OCI-LY1 (cell line): ENCODE results near the gene HDAC11.

Experiments
- H2AFZ ChIP-seq: fragments of 200-600 bp; sonication (generic), shearing (Covaris generic); 2 replicates; pipeline ENCODE4 v1.6.0; 2014; ENCODE audit warnings: antibody characterized with exemption, mild to moderate bottlenecking, low read length
- H3F3A ChIP-seq: fragments of 200-600 bp; sonication (generic), shearing (Covaris generic); 2 replicates; pipeline ENCODE4 v1.6.0; 2014; ENCODE audit warnings: mild to moderate bottlenecking, antibody characterized with exemption, low read length, moderate library complexity; ENCODE audit not compliant: insufficient read depth
- H3K27ac ChIP-seq: fragments of 200-600 bp; sonication (generic); 2 replicates; pipeline ENCODE4 v1.5.1; 2014; ENCODE audit warnings: low read length, mixed run types, mild to moderate bottlenecking, low read depth; ENCODE audit not compliant: poor library complexity, severe bottlenecking
- H3K27me3 ChIP-seq: fragments of 200-600 bp; sonication (generic); 2 replicates; pipeline ENCODE4 v1.6.0; 2014; ENCODE audit warnings: antibody characterized with exemption, mild to moderate bottlenecking, low read length, moderate library complexity; ENCODE audit not compliant: insufficient read depth
- H3K36me3 ChIP-seq: fragments of 200-600 bp; sonication (generic); 2 replicates; pipeline ENCODE4 v1.6.1; 2014; ENCODE audit warnings: mild to moderate bottlenecking, antibody characterized with exemption, low read length, moderate library complexity, mixed read lengths; ENCODE audit not compliant: insufficient read depth
- H3K4me1 ChIP-seq: fragments of 200-600 bp; sonication (generic); 2 replicates; pipeline ENCODE4 v1.5.1; 2014; ENCODE audit warnings: mild to moderate bottlenecking, low read length, moderate library complexity; ENCODE audit not compliant: insufficient read depth, severe bottlenecking
- H3K4me2 ChIP-seq: fragments of 200-600 bp; sonication (generic), shearing (Covaris generic); 2 replicates; pipeline ENCODE4 v1.6.1; 2014; ENCODE audit warnings: low read length
- H3K4me3 ChIP-seq: fragments of 200-600 bp; sonication (generic); 2 replicates; pipeline ENCODE4 v1.5.1; 2014; ENCODE audit warnings: low read length, low read depth, mild to moderate bottlenecking, mixed read lengths; ENCODE audit not compliant: poor library complexity, severe bottlenecking
- H3K79me2 ChIP-seq: fragments of 200-600 bp; shearing (Covaris generic); 2 replicates; pipeline ENCODE4 v1.6.1; 2016; ENCODE audit warnings: mixed run types, low read length, mixed read lengths; ENCODE audit not compliant: insufficient read depth
- H3K9ac ChIP-seq: fragments of 200-600 bp; sonication (generic), shearing (Covaris generic); 2 replicates; pipeline ENCODE4 v1.6.1; 2014; ENCODE audit warnings: mild to moderate bottlenecking, low read length, mixed read lengths
- H3K9me2 ChIP-seq: fragments of 200-600 bp; sonication (generic), shearing (Covaris generic); 2 replicates; pipeline ENCODE4 v1.6.1; 2014; ENCODE audit warnings: low read depth, mild to moderate bottlenecking, low read length, mixed read lengths
- H3K9me3 ChIP-seq: fragments of 200-600 bp; shearing (Covaris generic); 2 replicates; pipeline ENCODE4 v1.6.1; 2014; ENCODE audit warnings: low read length, mixed read lengths
- H4K20me1 ChIP-seq: fragments of 200-600 bp; sonication (generic), shearing (Covaris generic); 2 replicates; pipeline ENCODE4 v1.6.0; 2016; ENCODE audit warnings: mild to moderate bottlenecking, low read length; ENCODE audit not compliant: insufficient read depth
- EZH2 ChIP-seq: fragments of 200-600 bp; sonication (generic), shearing (Covaris generic); IDR thresholded peaks from 2 replicates; pipeline ENCODE4 v1.8.0; 2017; ENCODE audit warnings: borderline replicate concordance, mixed run types, mild to moderate bottlenecking, antibody characterized with exemption, low read length, moderate library complexity, mixed read lengths
- TF ChIP-seq, protein P1 (sequence below): fragments of 200-600 bp; sonication (generic), shearing (Covaris generic); IDR thresholded peaks from 2 replicates; pipeline ENCODE4 v1.5.1; 2017; ENCODE audit warnings: mild to moderate bottlenecking, antibody characterized with exemption, low read length, moderate library complexity, mixed read lengths

The HDAC11 gene

DNA sequence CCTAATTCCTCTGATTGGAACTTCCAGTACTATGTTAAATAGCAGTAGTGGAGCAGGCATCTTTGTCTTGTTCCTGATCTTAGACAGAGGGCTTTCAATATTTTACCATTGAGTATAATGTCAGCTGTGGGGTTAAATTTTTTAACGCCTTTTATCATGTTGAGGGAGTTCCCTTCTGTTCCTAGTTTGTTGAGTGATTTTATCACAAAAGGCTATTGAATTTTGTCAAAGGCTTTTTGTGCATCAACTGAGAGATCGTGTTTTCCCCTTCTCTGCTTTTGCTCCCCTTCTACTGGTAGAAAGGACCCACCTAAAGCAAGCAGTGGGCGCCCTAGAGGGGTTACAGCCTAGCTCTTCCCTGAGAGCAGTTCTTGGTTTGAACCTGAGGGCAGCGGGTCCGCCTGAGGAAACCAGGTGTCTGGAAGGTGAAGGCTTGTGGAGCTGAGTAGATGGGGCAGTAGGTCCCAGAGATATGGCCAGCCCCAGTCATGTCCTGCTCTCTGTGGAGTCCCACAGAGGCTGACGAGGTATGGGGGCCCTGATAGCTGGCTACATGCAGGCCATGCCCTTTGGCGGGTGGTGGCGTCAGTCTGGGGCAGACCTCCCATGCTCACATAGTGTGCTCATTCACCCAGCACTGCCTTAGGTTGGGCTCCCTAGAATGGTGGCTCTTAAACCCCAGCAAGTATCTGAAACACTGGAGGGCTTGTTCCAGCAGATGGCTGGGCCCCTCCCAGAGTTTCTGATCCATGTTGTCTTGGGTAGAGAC, 11.3 kb downstream of the HDAC11 start:
- TF ChIP-seq, protein P1, sequence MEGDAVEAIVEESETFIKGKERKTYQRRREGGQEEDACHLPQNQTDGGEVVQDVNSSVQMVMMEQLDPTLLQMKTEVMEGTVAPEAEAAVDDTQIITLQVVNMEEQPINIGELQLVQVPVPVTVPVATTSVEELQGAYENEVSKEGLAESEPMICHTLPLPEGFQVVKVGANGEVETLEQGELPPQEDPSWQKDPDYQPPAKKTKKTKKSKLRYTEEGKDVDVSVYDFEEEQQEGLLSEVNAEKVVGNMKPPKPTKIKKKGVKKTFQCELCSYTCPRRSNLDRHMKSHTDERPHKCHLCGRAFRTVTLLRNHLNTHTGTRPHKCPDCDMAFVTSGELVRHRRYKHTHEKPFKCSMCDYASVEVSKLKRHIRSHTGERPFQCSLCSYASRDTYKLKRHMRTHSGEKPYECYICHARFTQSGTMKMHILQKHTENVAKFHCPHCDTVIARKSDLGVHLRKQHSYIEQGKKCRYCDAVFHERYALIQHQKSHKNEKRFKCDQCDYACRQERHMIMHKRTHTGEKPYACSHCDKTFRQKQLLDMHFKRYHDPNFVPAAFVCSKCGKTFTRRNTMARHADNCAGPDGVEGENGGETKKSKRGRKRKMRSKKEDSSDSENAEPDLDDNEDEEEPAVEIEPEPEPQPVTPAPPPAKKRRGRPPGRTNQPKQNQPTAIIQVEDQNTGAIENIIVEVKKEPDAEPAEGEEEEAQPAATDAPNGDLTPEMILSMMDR = no peak
- no peak overlapping the region for H2AFZ ChIP-seq
- no peaks in the 10 kb centered on the region for H3K36me3 ChIP-seq
- no peaks in the 10 kb centered on the region for H3K27me3 ChIP-seq
- H4K20me1 ChIP-seq = no peaks in the 10 kb centered on the region
- no peak overlapping the region for H3K4me3 ChIP-seq
- H3K9me3 ChIP-seq = no peaks in the 10 kb centered on the region
- H3K79me2 ChIP-seq = no peaks in the 10 kb centered on the region
- H3K4me2 ChIP-seq = no peak overlapping the region
- no peak overlapping the region for H3K27ac ChIP-seq
- H3K9me2 ChIP-seq = no peaks in the 10 kb centered on the region
- no peaks in the 10 kb centered on the region for H3F3A ChIP-seq
- no peaks in the 10 kb centered on the region for H3K4me1 ChIP-seq
- no peak overlapping the region for H3K9ac ChIP-seq

DNA sequence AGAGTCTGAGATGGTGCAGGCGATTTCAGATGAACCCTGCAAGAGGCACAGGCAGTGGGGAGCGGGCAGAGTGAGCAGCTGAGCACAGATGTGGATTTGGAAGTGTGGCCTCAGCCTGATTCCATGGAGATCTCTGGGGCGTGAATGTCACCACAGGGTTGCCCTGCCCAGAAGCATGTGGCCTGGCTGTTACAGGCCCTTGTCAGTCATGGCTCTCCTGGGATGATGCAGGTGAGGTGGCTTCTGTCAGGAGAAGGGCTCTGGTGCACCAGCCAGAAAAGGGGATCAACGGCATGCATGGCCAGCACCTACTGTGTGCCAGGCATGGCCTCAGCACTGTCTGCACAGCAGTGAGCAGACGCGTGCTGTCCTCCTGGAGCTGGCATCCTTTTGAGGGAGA, 11.9 kb downstream of the HDAC11 start:
- Histone ChIP-seq H3K4me1 (no peaks in the 10 kb centered on the region), H3K4me3 (no peak overlapping the region), H3K4me2 (no peak overlapping the region), H3F3A (no peaks in the 10 kb centered on the region), H3K9me2 (no peaks in the 10 kb centered on the region), H3K36me3 (no peaks in the 10 kb centered on the region), H3K9me3 (no peaks in the 10 kb centered on the region), H3K27me3 (no peaks in the 10 kb centered on the region), H4K20me1 (no peaks in the 10 kb centered on the region), H3K9ac (no peak overlapping the region), H3K27ac (no peak overlapping the region), H3K79me2 (no peaks in the 10 kb centered on the region), H2AFZ (no peak overlapping the region)
- TF ChIP-seq EZH2 = no peak
- TF ChIP-seq, protein P1 = no peak

DNA sequence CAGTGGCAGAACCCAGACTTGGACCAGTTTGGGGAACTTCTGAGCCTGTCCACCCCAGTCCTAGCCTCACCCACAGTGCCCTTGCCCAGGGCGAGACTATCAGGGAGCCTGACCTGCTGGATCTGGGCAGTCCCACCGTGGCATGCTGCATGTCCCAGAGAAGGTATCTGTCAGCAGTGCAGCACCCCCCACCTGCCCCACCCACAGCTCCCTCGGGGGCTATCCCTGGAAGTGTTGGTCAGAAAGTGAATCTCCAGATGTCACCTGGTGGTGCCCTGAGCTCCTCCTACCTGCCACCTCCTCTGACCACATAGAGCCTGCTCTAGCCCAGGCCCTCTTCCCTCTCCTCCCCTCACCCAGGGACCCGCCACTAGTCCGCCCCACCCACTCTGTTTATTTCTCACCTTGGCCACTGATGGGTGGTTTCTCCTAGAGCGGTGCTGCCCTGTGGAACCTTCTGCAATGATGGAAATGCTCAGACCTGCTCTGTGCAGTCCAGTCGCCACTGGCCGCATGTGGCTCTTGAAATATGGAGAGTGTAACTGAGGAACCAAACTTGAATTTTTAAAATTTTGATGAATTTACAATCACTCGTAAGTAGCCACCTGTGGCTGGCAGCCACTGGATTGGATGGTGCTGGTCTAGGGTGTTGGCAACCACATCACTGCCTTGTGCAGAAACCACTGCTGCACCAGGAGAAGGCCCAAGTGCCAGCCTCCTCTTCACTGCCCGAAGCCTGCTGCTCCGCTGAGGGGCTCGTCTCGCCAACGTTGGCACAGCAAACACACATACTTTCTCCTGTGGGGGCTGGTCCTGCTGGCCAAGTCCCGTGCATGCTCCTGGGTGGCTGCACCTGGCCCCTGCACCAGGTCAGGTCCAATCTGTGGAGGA, 13.1 kb downstream of the HDAC11 start:
- Histone ChIP-seq H3K9ac (no peak overlapping the region), H3K4me3 (no peak overlapping the region), H3K27ac (no peak overlapping the region), H3K36me3 (no peaks in the 10 kb centered on the region), H3K79me2 (no peaks in the 10 kb centered on the region), H4K20me1 (no peaks in the 10 kb centered on the region), H3K4me1 (no peaks in the 10 kb centered on the region), H3K9me2 (no peaks in the 10 kb centered on the region), H3K9me3 (no peaks in the 10 kb centered on the region), H3K4me2 (no peak overlapping the region), H2AFZ (no peak overlapping the region), H3K27me3 (no peaks in the 10 kb centered on the region), H3F3A (no peaks in the 10 kb centered on the region)
- TF ChIP-seq, protein P1 = no peak
- TF ChIP-seq EZH2 = no peak
